GM23338 (cell line): ENCODE results near the gene SS18. TPM values are rescaled to one million over a fixed set of nuclear protein-coding genes. Genes with fewer than 3 reads are reported as not detected.

Experiments
- ATAC-seq: fragments of 200-7000 bp; cut with Tn5 transposase; 3 replicates; pipeline ENCODE4 v1.9.1; 2020
- DNase-seq: peaks from one replicate; pipeline ENCODE4 v3.0.0-alpha.2; 2015; ENCODE audit warnings: low spot score
- H2AFZ ChIP-seq: fragments of 200-600 bp; sonication (generic); 2 replicates; pipeline ENCODE4 v1.8.0; 2016; ENCODE audit warnings: antibody characterized with exemption, mild to moderate bottlenecking, moderate library complexity
- H3F3A ChIP-seq: fragments of 200-600 bp; sonication (generic); replicated peaks from 2 replicates; pipeline ENCODE4 v1.8.0; 2017; ENCODE audit warnings: antibody characterized with exemption, mixed run types, low read depth
- H3K27ac ChIP-seq: fragments of 200-600 bp; sonication (generic); 2 replicates; pipeline ENCODE4 v1.6.1; 2016; ENCODE audit warnings: low read depth
- H3K27me3 ChIP-seq: fragments of 200-600 bp; sonication (generic); 2 replicates; pipeline ENCODE4 v1.8.0; 2016; ENCODE audit warnings: mild to moderate bottlenecking, mixed run types, moderate library complexity; ENCODE audit not compliant: insufficient read depth
- H3K36me3 ChIP-seq: fragments of 200-600 bp; sonication (generic); 2 replicates; pipeline ENCODE4 v1.8.0; 2016; ENCODE audit warnings: mild to moderate bottlenecking; ENCODE audit not compliant: insufficient read depth
- H3K4me1 ChIP-seq: fragments of 200-600 bp; sonication (generic); 2 replicates; pipeline ENCODE4 v1.8.0; 2016; ENCODE audit warnings: mild to moderate bottlenecking, moderate library complexity; ENCODE audit not compliant: insufficient read depth
- H3K4me2 ChIP-seq: fragments of 200-600 bp; sonication (generic); 2 replicates; pipeline ENCODE4 v1.7.1; 2017; ENCODE audit warnings: mixed run types
- H3K4me3 ChIP-seq: fragments of 200-600 bp; sonication (generic); 2 replicates; pipeline ENCODE4 v1.6.1; 2016; ENCODE audit warnings: mixed run types
- H3K79me2 ChIP-seq: fragments of 200-600 bp; sonication (generic); replicated peaks from 2 replicates; pipeline ENCODE4 v1.8.0; 2017; ENCODE audit warnings: mild to moderate bottlenecking; ENCODE audit not compliant: insufficient read depth
- H3K9me2 ChIP-seq: fragments of 200-600 bp; sonication (generic); 2 replicates; pipeline ENCODE4 v1.8.0; 2017; ENCODE audit not compliant: insufficient read depth
- H4K20me1 ChIP-seq: fragments of 200-600 bp; sonication (generic); replicated peaks from 2 replicates; pipeline ENCODE4 v1.8.0; 2017; ENCODE audit warnings: mild to moderate bottlenecking; ENCODE audit not compliant: insufficient read depth
- H3K27ac Mint-ChIP-seq: 2 replicates; pipeline ENCODE4 v1.8.0; 2020; ENCODE audit warnings: inconsistent platforms, mild to moderate bottlenecking, moderate library complexity, mixed read lengths
- H3K27me3 Mint-ChIP-seq: 3 replicates; pipeline ENCODE4 v1.8.0; 2022; ENCODE audit warnings: low read depth, mild to moderate bottlenecking, moderate library complexity, mixed read lengths, inconsistent platforms; ENCODE audit not compliant: insufficient read depth, poor library complexity
- H3K36me3 Mint-ChIP-seq: 3 replicates; pipeline ENCODE4 v1.8.0; 2021; ENCODE audit warnings: low read depth, mild to moderate bottlenecking, inconsistent platforms, moderate library complexity, mixed read lengths
- H3K4me1 Mint-ChIP-seq: 3 replicates; pipeline ENCODE4 v1.8.0; 2020; ENCODE audit warnings: mild to moderate bottlenecking, inconsistent platforms, mixed read lengths
- H3K4me3 Mint-ChIP-seq: 3 replicates; pipeline ENCODE4 v1.8.0; 2021; ENCODE audit warnings: moderate library complexity, mild to moderate bottlenecking, inconsistent platforms, mixed read lengths
- H3K9me3 Mint-ChIP-seq: 3 replicates; pipeline ENCODE4 v1.8.0; 2020; ENCODE audit warnings: moderate library complexity, mild to moderate bottlenecking, inconsistent platforms, mixed read lengths
- CREB1 ChIP-seq: fragments of 250-450 bp; sonication (Bioruptor Pico); IDR thresholded peaks from 2 replicates; pipeline ENCODE4 v1.5.0; 2020; ENCODE audit warnings: low read depth, mild to moderate bottlenecking, moderate library complexity
- CTCF ChIP-seq, 2 experiments: fragments of 200-600 bp in 1 of 2; sonication (generic) in 1 of 2; conservative IDR thresholded peaks; 2 replicates each; pipeline versions ENCODE4 v1.5.1 to v1.6.1; 2016 to 2017; ENCODE audit warnings: antibody characterized with exemption in 2 of 2, low read depth in 2 of 2, mild to moderate bottlenecking in 2 of 2, moderate library complexity in 1 of 2
- ETS1 ChIP-seq: IDR thresholded peaks from 2 replicates; pipeline ENCODE4 v1.6.1; 2016; ENCODE audit warnings: antibody characterized with exemption
- EZH2 ChIP-seq: fragments of 200-600 bp; sonication (generic); IDR thresholded peaks from one replicate; pipeline ENCODE4 v1.8.0; 2017; ENCODE audit warnings: antibody characterized with exemption, mild to moderate bottlenecking, low read depth; ENCODE audit not compliant: unreplicated experiment
- EZH2phosphoT487 ChIP-seq: fragments of 200-600 bp; sonication (generic); IDR thresholded peaks from one replicate; pipeline ENCODE4 v1.8.1; 2018; ENCODE audit warnings: antibody characterized with exemption; ENCODE audit not compliant: unreplicated experiment
- JUNB ChIP-seq: IDR thresholded peaks from one replicate; pipeline ENCODE4 v1.6.1; 2016; ENCODE audit warnings: antibody characterized with exemption; ENCODE audit not compliant: unreplicated experiment
- POLR2AphosphoS5 ChIP-seq: IDR thresholded peaks from 2 replicates; pipeline ENCODE4 v1.6.1; 2016; ENCODE audit warnings: antibody characterized with exemption, low read depth
- REST ChIP-seq: IDR thresholded peaks from one replicate; pipeline ENCODE4 v1.6.1; 2018; ENCODE audit warnings: antibody characterized with exemption; ENCODE audit not compliant: unreplicated experiment
- STAT1 ChIP-seq: IDR thresholded peaks from one replicate; pipeline ENCODE4 v1.6.1; 2016; ENCODE audit warnings: antibody characterized with exemption; ENCODE audit not compliant: unreplicated experiment
- ZNF114 ChIP-seq: fragments of 250-450 bp; sonication (Bioruptor Pico); IDR thresholded peaks from 2 replicates; pipeline ENCODE4 v1.5.0; 2020; ENCODE audit warnings: mild to moderate bottlenecking, moderate library complexity
- ZNF331 ChIP-seq: fragments of 250-450 bp; sonication (Bioruptor Pico); IDR thresholded peaks from 2 replicates; pipeline ENCODE4 v1.5.0; 2020; ENCODE audit warnings: low read depth, mild to moderate bottlenecking, moderate library complexity
- ZNF462 ChIP-seq: fragments of 250-450 bp; sonication (Bioruptor Pico); IDR thresholded peaks from 2 replicates; pipeline ENCODE4 v1.5.0; 2020; ENCODE audit warnings: mild to moderate bottlenecking, moderate library complexity
- polyA plus RNA-seq: library from polyadenylated mRNA; unstranded; fragments of >200 nt; fragmentation: Nextera tagmentation; extraction: Ambion mirVana; gene quantifications from 2 replicates; pipeline ENCODE4 v1.2.1, GENCODE V29; 2016
- total RNA-seq: library from RNA; depleted of rRNA; stranded (reverse); fragments of >200 nt; shearing (Covaris generic); gene quantifications from 2 replicates; pipeline ENCODE4 v1.2.3, GENCODE V29; 2014

SS18 gene
- total and polyA plus RNA-seq, 2 experiments from 2014 or later: 41.3 to 148 TPM

GRCh38 chr18:26135548-26135947 lies 45.1 kb upstream of the SS18 start (continued):
- no peak for TF ChIP-seq CTCF (conservative IDR thresholded peaks at IDR 0.05; ENCODE audit: low read depth in 2 of 2)
- no peak for TF ChIP-seq ZNF331 (CRISPR knock-in tag)
- TF ChIP-seq EZH2: no peak
- TF ChIP-seq CREB1: no peak
- TF ChIP-seq REST: no peak
- TF ChIP-seq EZH2phosphoT487: no peak
- no peak for TF ChIP-seq JUNB
- no peak for TF ChIP-seq POLR2AphosphoS5
- TF ChIP-seq ETS1: no peak

- Histone ChIP-seq H3K79me2 (no peaks in the 10 kb centered on the region), H3F3A (no peaks in the 10 kb centered on the region), H3K4me1 (no peaks in the 10 kb centered on the region), H3K4me3 (peak overlapping the region; percentile 32; the same call in 1 of the 2 replicates), H3K27me3 (peaks cover 5% of the 10 kb centered on the region), H3K9me2 (no peaks in the 10 kb centered on the region), H2AFZ (peak overlapping the region; percentile 84), H3K36me3 (no peaks in the 10 kb centered on the region), H3K4me2 (peak overlapping the region; percentile 53), H4K20me1 (no peaks in the 10 kb centered on the region), H3K27ac (no peak overlapping the region)
- H3K27me3 Mint-ChIP-seq: no peaks in the 10 kb centered on the region
- ATAC-seq: no peak
- no peak for TF ChIP-seq STAT1
- TF ChIP-seq CREB1: no peak
- no peak for TF ChIP-seq ZNF114 (CRISPR knock-in tag)
- no peak for TF ChIP-seq ZNF462 (CRISPR knock-in tag)
- TF ChIP-seq ZNF331 (CRISPR knock-in tag): no peak
- no peak for TF ChIP-seq EZH2phosphoT487
- no peak for DNase-seq
- H3K9me3 Mint-ChIP-seq: no peaks in the 10 kb centered on the region
- no peak overlapping the region for H3K27ac Mint-ChIP-seq
- H3K36me3 Mint-ChIP-seq: no peaks in the 10 kb centered on the region
- H3K4me1 Mint-ChIP-seq: peaks cover 8% of the 10 kb centered on the region; the same call in 2 of the 3 replicates
- H3K4me3 Mint-ChIP-seq: peak overlapping the region; percentile 25; the same call in 2 of the 3 replicates
Observed at GRCh38 chr18:26134107-26134506, 43.7 kb upstream of the SS18 start.
